CD14-positive monocyte (primary cell): Measurements from ENCODE around the gene CEP112. TPM values are rescaled to one million over a fixed set of nuclear protein-coding genes. Genes with fewer than 3 reads are reported as not detected.

Experiments used
- DNase-seq, 3 donors: peaks; one replicate each; pipeline ENCODE4 v3.0.0-alpha.2; 2011 to 2022
- H2AFZ ChIP-seq: 2 replicates; pipeline ENCODE4 v1.6.0; 2012; ENCODE audit warnings: mild to moderate bottlenecking, low read depth, low read length, inconsistent platforms; ENCODE audit not compliant: insufficient read depth, poor library complexity, severe bottlenecking
- H3K27ac ChIP-seq, 2 donors: 1 replicate in 1 of 2; 2 replicates in 1 of 2; pipeline ENCODE4 v1.5.1; 2012 to 2013; ENCODE audit warnings: low read length in 2 of 2, control low read depth in 1 of 2, inconsistent platforms in 1 of 2, low read depth in 1 of 2, mild to moderate bottlenecking in 1 of 2
- H3K27me3 ChIP-seq, 2 donors: one replicate each; pipeline versions ENCODE4 v1.6.0 to v1.6.1; 2011 to 2013; ENCODE audit warnings: low read length in 2 of 2; ENCODE audit not compliant: control insufficient read depth in 2 of 2, insufficient read depth in 2 of 2
- H3K36me3 ChIP-seq, 2 donors: replicated peaks in 1 of 2; 1 replicate in 1 of 2; 2 replicates in 1 of 2; pipeline versions ENCODE4 v1.5.1 to v1.6.1; 2012 to 2013; ENCODE audit warnings: low read length in 2 of 2, control low read depth in 1 of 2, inconsistent platforms in 1 of 2, mild to moderate bottlenecking in 1 of 2; ENCODE audit not compliant: insufficient read depth in 2 of 2, control insufficient read depth in 1 of 2
- H3K4me1 ChIP-seq, 2 donors: 1 replicate in 1 of 2; 2 replicates in 1 of 2; pipeline versions ENCODE4 v1.5.1 to v1.6.1; 2012 to 2013; ENCODE audit warnings: low read length in 2 of 2, control low read depth in 1 of 2, inconsistent platforms in 1 of 2, mild to moderate bottlenecking in 1 of 2, moderate library complexity in 1 of 2; ENCODE audit not compliant: insufficient read depth in 2 of 2, control insufficient read depth in 1 of 2
- H3K4me2 ChIP-seq: replicated peaks from 2 replicates; pipeline ENCODE3; 2012; ENCODE audit warnings: low read length, moderate library complexity, mild to moderate bottlenecking; ENCODE audit not compliant: poor library complexity, severe bottlenecking; ENCODE audit errors: extremely low read depth
- H3K4me3 ChIP-seq, 3 experiments: fragments of 200-600 bp in 1 of 3; sonication (generic) in 1 of 3; replicated peaks in 1 of 3; 1 replicate in 2 of 3; 2 replicates in 1 of 3; pipeline ENCODE4 v1.5.1; 2011 to 2013; ENCODE audit warnings: low read length in 3 of 3, mild to moderate bottlenecking in 3 of 3, control low read depth in 2 of 3, low read depth in 2 of 3, inconsistent platforms in 1 of 3, moderate library complexity in 1 of 3
- H3K79me2 ChIP-seq: 2 replicates; pipeline ENCODE4 v1.6.0; 2012; ENCODE audit warnings: mild to moderate bottlenecking, control low read depth, inconsistent platforms, low read length, moderate library complexity; ENCODE audit not compliant: insufficient read depth
- H3K9ac ChIP-seq: 2 replicates; pipeline ENCODE4 v1.6.0; 2017; ENCODE audit warnings: low read length, mild to moderate bottlenecking; ENCODE audit not compliant: insufficient read depth, poor library complexity, severe bottlenecking
- H3K9me3 ChIP-seq, 2 donors: replicated peaks in 1 of 2; 1 replicate in 1 of 2; 2 replicates in 1 of 2; pipeline versions ENCODE4 v1.5.1 to v1.6.1; 2012 to 2013; ENCODE audit warnings: low read length in 2 of 2, control low read depth in 1 of 2; ENCODE audit not compliant: control insufficient read depth in 1 of 2, insufficient read depth in 1 of 2
- H4K20me1 ChIP-seq: 2 replicates; pipeline ENCODE4 v1.6.0; 2012; ENCODE audit warnings: mild to moderate bottlenecking, low read length, control low read depth, moderate library complexity; ENCODE audit not compliant: insufficient read depth
- H3K27ac Mint-ChIP-seq, 7 donors: one replicate each; pipeline ENCODE4 v1.8.0; 2020; ENCODE audit warnings: mild to moderate bottlenecking in 7 of 7, mixed read lengths in 7 of 7, moderate library complexity in 6 of 7, inconsistent platforms in 2 of 7
- H3K27me3 Mint-ChIP-seq, 3 donors: one replicate each; pipeline ENCODE4 v1.8.0; 2021 to 2022; ENCODE audit warnings: low read depth in 3 of 3, mild to moderate bottlenecking in 3 of 3, mixed read lengths in 3 of 3, moderate library complexity in 3 of 3, inconsistent platforms in 1 of 3
- H3K36me3 Mint-ChIP-seq, 2 donors: one replicate each; pipeline ENCODE4 v1.8.0; 2020; ENCODE audit warnings: mixed read lengths in 2 of 2, inconsistent platforms in 1 of 2, mild to moderate bottlenecking in 1 of 2
- H3K4me1 Mint-ChIP-seq: one replicate; pipeline ENCODE4 v1.8.0; 2020; ENCODE audit warnings: mild to moderate bottlenecking, mixed read lengths
- H3K4me3 Mint-ChIP-seq, 2 donors: one replicate each; pipeline ENCODE4 v1.8.0; 2020; ENCODE audit warnings: mild to moderate bottlenecking in 2 of 2, mixed read lengths in 2 of 2, moderate library complexity in 1 of 2
- H3K9me3 Mint-ChIP-seq, 7 donors: one replicate each; pipeline ENCODE4 v1.8.0; 2020 to 2022; ENCODE audit warnings: mixed read lengths in 7 of 7, mild to moderate bottlenecking in 6 of 7, moderate library complexity in 6 of 7, inconsistent platforms in 2 of 7
- CTCF ChIP-seq: fragments of 200-600 bp; IDR thresholded peaks from one replicate; pipeline ENCODE4 v1.8.0; 2022; ENCODE audit warnings: antibody characterized with exemption, mild to moderate bottlenecking
- WGBS: methylation state at CpG from one replicate; pipeline ENCODE4 v1.1.5; 2013; ENCODE audit warnings: missing lambda C conversion rate; ENCODE audit not compliant: insufficient coverage; 5-methylcytosine and 5-hydroxymethylcytosine counted together
- intact Hi-C, 2 donors: fragments of 100-400 bp; cut with micrococcal nuclease; formaldehyde crosslinking; loops; one replicate each; pipeline versions ENCODE4 v1.15.0 to v1.15.1; 2023
- polyA plus RNA-seq, 3 donors: library from polyadenylated mRNA; depleted of rRNA in 1 of 3; unstranded in 2 of 3; stranded (reverse) in 1 of 3; fragments of 300-500 nt in 2 of 3; fragments of >200 nt in 1 of 3; fragmentation: Illumina TruSeq in 2 of 3; gene quantifications; 1 replicate in 2 of 3; 2 replicates in 1 of 3; pipeline ENCODE4 v1.2.3, GENCODE V29; 2012 to 2021

The CEP112 gene
- polyA plus RNA-seq, 3 donors, result 0.10 TPM; not detected in 2

DNA sequence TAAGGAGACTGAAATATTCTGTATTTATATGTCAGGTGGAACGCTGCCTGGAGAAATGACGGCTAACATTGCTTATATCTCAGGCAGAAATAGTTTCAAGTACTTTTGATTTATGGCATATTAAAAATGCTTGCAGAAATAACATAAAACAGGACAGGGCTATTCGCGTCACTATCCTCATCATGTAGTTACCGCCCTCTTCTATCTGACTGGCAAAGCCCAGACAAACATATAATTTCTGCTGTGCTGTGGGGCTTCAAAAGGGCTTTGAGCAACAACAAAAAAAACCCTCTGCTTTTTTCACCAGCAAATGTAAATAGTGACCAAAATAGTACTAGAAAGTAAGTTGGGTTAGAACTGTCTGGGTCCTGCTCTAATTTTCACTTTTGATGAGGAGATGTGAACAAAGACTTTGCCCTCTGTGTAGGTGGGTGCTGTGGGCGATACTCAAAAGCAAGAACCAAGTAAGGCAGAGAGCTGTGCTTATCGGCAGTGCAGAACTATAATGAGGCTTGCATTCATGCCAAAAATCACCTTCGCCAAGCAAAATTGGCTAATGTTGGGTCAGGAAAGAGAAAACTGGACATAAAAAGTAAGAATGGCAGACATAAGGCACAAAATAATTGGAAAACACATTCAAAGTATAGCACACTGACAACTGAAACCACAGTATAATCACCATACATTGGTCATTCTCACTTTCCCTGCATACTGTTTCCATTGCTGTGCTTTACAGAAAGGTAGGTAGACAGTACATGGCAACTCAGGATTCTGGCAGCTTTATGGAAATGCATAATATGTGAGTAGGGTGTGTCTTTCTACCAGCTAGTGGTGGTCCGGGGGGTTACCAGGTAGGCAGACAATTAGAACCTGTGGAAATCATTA, 479.3 kb downstream of the CEP112 start:
- no CpG with 5 or more reads among the region's 9 CpGs for WGBS
- no peaks in the 10 kb centered on the region for H3K27me3 ChIP-seq
- H3K4me3 ChIP-seq, result no peak overlapping the region
- H4K20me1 ChIP-seq, result no peaks in the 10 kb centered on the region
- no peaks in the 10 kb centered on the region for H3K36me3 ChIP-seq
- Mint-ChIP-seq H3K9me3 (peaks cover 0 to 6% (median 0%) of the 10 kb centered on the region in 7 donors), H3K27me3 (peaks cover 0 to 1% (median 0%) of the 10 kb centered on the region in 3 donors), H3K36me3 (no peaks in the 10 kb centered on the region), H3K4me3 (no peak overlapping the region), H3K27ac (no peak overlapping the region), H3K4me1 (no peaks in the 10 kb centered on the region)
- no peaks in the 10 kb centered on the region for H3K79me2 ChIP-seq
- H3K4me1 ChIP-seq, result no peaks in the 10 kb centered on the region
- no peak for TF ChIP-seq CTCF
- H3K9ac ChIP-seq, result no peak overlapping the region
- no peaks in the 10 kb centered on the region for H3K9me3 ChIP-seq
- DNase-seq, result no peak
- intact Hi-C loops, result no loop called here
- no peak overlapping the region for H3K27ac ChIP-seq
- H3K4me2 ChIP-seq, result no peak overlapping the region
- no peak overlapping the region for H2AFZ ChIP-seq

- Mint-ChIP-seq H3K27me3 (peaks cover 0 to 1% (median 0%) of the 10 kb centered on the region in 3 donors), H3K27ac (no peak overlapping the region), H3K4me3 (no peak overlapping the region), H3K9me3 (peaks cover 0 to 6% (median 0%) of the 10 kb centered on the region in 7 donors), H3K36me3 (no peaks in the 10 kb centered on the region), H3K4me1 (no peaks in the 10 kb centered on the region)
- H3K27ac ChIP-seq, result no peak overlapping the region
- no peak overlapping the region for H3K4me2 ChIP-seq
- no peaks in the 10 kb centered on the region for H3K27me3 ChIP-seq
- TF ChIP-seq CTCF, result no peak
- no peak for DNase-seq
- no peak overlapping the region for H2AFZ ChIP-seq
- intact Hi-C loops, result no loop called here
- no peaks in the 10 kb centered on the region for H3K4me1 ChIP-seq
- H4K20me1 ChIP-seq, result no peaks in the 10 kb centered on the region
- H3K9me3 ChIP-seq, result no peaks in the 10 kb centered on the region
- H3K9ac ChIP-seq, result no peak overlapping the region
- WGBS, result 89% methylated on average over 6 of the region's 8 CpGs
- H3K4me3 ChIP-seq, result no peak overlapping the region
- no peaks in the 10 kb centered on the region for H3K36me3 ChIP-seq
- H3K79me2 ChIP-seq, result no peaks in the 10 kb centered on the region
Measured at GRCh38 chr17:65711671-65712276, 480.2 kb downstream of the CEP112 start.
